ENCODE results near the gene FHL1. TPM values are rescaled to one million over a fixed set of nuclear protein-coding genes. Genes with fewer than 3 reads are reported as not detected.

FHL1 gene
- total RNA-seq, 6 donors from 2014 or later: 114 to 426 (median 255) TPM

- Histone ChIP-seq H3K9me3 (no peaks in the 10 kb centered on the region), H3K4me3 (peak overlapping the region; percentile 2 to 68 (median 62)), H3K27ac (peak overlapping the region; percentile 79 to 91 (median 84)), H3K4me1 (peaks cover 0 to 8% (median 5%) of the 10 kb centered on the region in 4 donors), H3K36me3 (no peaks in the 10 kb centered on the region), H3K27me3 (no peaks in the 10 kb centered on the region)
- DNase-seq: no peak
- WGBS, 2 donors: 10 to 21% methylated on average over 2 to 7 of the region's 17 CpGs
- ATAC-seq (ENCODE audit: low FRiP score in 2 of 2): no peak
- TF ChIP-seq CTCF (IDR thresholded peaks at IDR 0.05): no peak
- no peak for TF ChIP-seq POLR2A (IDR thresholded peaks at IDR 0.05)
- no peak for TF ChIP-seq POLR2AphosphoS5 (IDR thresholded peaks at IDR 0.05)
- TF ChIP-seq EP300 (IDR thresholded peaks at IDR 0.05): no peak
Observed at GRCh38 chrX:136147976-136148375, 643 bp downstream of the FHL1 start.

- WGBS, 2 donors: 14 to 52% methylated on average over 16 to 17 of the region's 17 CpGs
- no peak for TF ChIP-seq POLR2A (IDR thresholded peaks at IDR 0.05)
- no peak for TF ChIP-seq CTCF (IDR thresholded peaks at IDR 0.05)
- TF ChIP-seq POLR2AphosphoS5 (IDR thresholded peaks at IDR 0.05): no peak
- no peak for TF ChIP-seq EP300 (IDR thresholded peaks at IDR 0.05)
Observed at GRCh38 chrX:136148391-136148790, 1.1 kb downstream of the FHL1 start.

GRCh38 chrX:136154998-136155397 lies 7.7 kb downstream of the FHL1 start:
- Histone ChIP-seq H3K27ac (peak overlapping the region in 2 of 4 donors; percentile 25 to 53), H3K9me3 (no peaks in the 10 kb centered on the region), H3K36me3 (no peaks in the 10 kb centered on the region), H3K4me3 (no peak overlapping the region), H3K27me3 (no peaks in the 10 kb centered on the region), H3K4me1 (peaks cover 0 to 9% (median 0%) of the 10 kb centered on the region in 4 donors)
- WGBS, 2 donors: 53 to 70% methylated on average over 5 of the region's 5 CpGs
- no peak for DNase-seq
- TF ChIP-seq POLR2A (IDR thresholded peaks at IDR 0.05): no peak
- ATAC-seq (ENCODE audit: low FRiP score in 2 of 2): no peak

More at GRCh38 chrX:136148391-136148790, 1.1 kb downstream of the FHL1 start:
- Histone ChIP-seq H3K4me3 (peak overlapping the region; percentile 10 to 68 (median 62)), H3K27ac (peak overlapping the region; percentile 79 to 91 (median 84)), H3K27me3 (no peaks in the 10 kb centered on the region), H3K9me3 (no peaks in the 10 kb centered on the region), H3K36me3 (no peaks in the 10 kb centered on the region), H3K4me1 (peaks cover 0 to 8% (median 5%) of the 10 kb centered on the region in 4 donors)
- no peak for ATAC-seq (ENCODE audit: low FRiP score in 2 of 2)
- DNase-seq: no peak

- Histone ChIP-seq H3K27me3 (no peaks in the 10 kb centered on the region), H3K4me3 (no peak overlapping the region), H3K36me3 (no peaks in the 10 kb centered on the region), H3K9me3 (no peaks in the 10 kb centered on the region), H3K4me1 (peaks cover 0 to 9% (median 0%) of the 10 kb centered on the region in 4 donors), H3K27ac (peak overlapping the region in 2 of 4 donors; percentile 55 to 58)
- no peak for TF ChIP-seq POLR2AphosphoS5 (IDR thresholded peaks at IDR 0.05)
- TF ChIP-seq CTCF (IDR thresholded peaks at IDR 0.05): no peak
- no peak for TF ChIP-seq POLR2A (IDR thresholded peaks at IDR 0.05)
- TF ChIP-seq EP300 (IDR thresholded peaks at IDR 0.05): no peak
- DNase-seq (no peak), ATAC-seq (ENCODE audit: low FRiP score in 2 of 2) (no peak)
- 47 to 59% methylated on average over 4 to 5 of the region's 5 CpGs for WGBS, 2 donors
Observed at GRCh38 chrX:136156560-136157117, 9.3 kb downstream of the FHL1 start.

GRCh38 chrX:136157187-136157586 lies 9.9 kb downstream of the FHL1 start:
- WGBS, 2 donors: 2 to 35% methylated on average over 3 of the region's 3 CpGs
- ATAC-seq (ENCODE audit: low FRiP score in 2 of 2): no peak

More at GRCh38 chrX:136157187-136157586, 9.9 kb downstream of the FHL1 start:
- H3K36me3 ChIP-seq: no peaks in the 10 kb centered on the region
- H3K4me3 ChIP-seq: no peak overlapping the region
- no peaks in the 10 kb centered on the region for H3K27me3 ChIP-seq
- peaks cover 0 to 9% (median 0%) of the 10 kb centered on the region in 4 donors for H3K4me1 ChIP-seq
- no peaks in the 10 kb centered on the region for H3K9me3 ChIP-seq
- DNase-seq: no peak
- TF ChIP-seq POLR2AphosphoS5 (IDR thresholded peaks at IDR 0.05): no peak
- TF ChIP-seq EP300 (IDR thresholded peaks at IDR 0.05): no peak
- no peak for TF ChIP-seq CTCF (IDR thresholded peaks at IDR 0.05)
- no peak for TF ChIP-seq POLR2A (IDR thresholded peaks at IDR 0.05)
- H3K27ac ChIP-seq: peak overlapping the region in 2 of 4 donors; percentile 55 to 58

Measured in upper lobe of left lung (tissue), 6 donors.